ENCODE measurements around the gene HERC3. TPM values are rescaled to one million over a fixed set of nuclear protein-coding genes. Genes with fewer than 3 reads are reported as not detected.

HERC3 gene
- total and polyA plus RNA-seq, 4 donors = 5.1 to 22.1 (median 10.0) TPM

- no peak overlapping the region for H3K9ac ChIP-seq (ENCODE audit: low read depth in 1 of 2, low read length in 2 of 2)
- peaks cover 0 to 6% (median 6%) of the 10 kb centered on the region in 4 donors for H3K36me3 ChIP-seq (ENCODE audit: control insufficient read depth in 4 of 4, insufficient read depth in 3 of 4, low read depth in 1 of 4, low read length in 3 of 4)
- no peak for DNase-seq (ENCODE audit: low spot score)
- H3K4me1 ChIP-seq (ENCODE audit: control insufficient read depth in 4 of 4, insufficient read depth in 4 of 4, low read length in 3 of 4) = peaks cover 6 to 32% (median 23%) of the 10 kb centered on the region in 4 donors
- H3K27ac ChIP-seq (ENCODE audit: low read depth in 1 of 2, low read length in 2 of 2) = no peak overlapping the region
- no peak for TF ChIP-seq EGR1 (IDR thresholded peaks at IDR 0.05; ENCODE audit: low read depth in 2 of 2)
- TF ChIP-seq CTCF (IDR thresholded peaks at IDR 0.05; ENCODE audit: low read depth, low read length, missing input control) = no peak
- no peak for TF ChIP-seq FOXA2 (IDR thresholded peaks at IDR 0.05)
- TF ChIP-seq YY1 (IDR thresholded peaks at IDR 0.05) = no peak
- no peak for TF ChIP-seq HNF4G (IDR thresholded peaks at IDR 0.05)
- TF ChIP-seq ZBTB33 (IDR thresholded peaks at IDR 0.05) = no peak
- no peak for TF ChIP-seq FOXA1 (IDR thresholded peaks at IDR 0.05)
- TF ChIP-seq TAF1 (conservative IDR thresholded peaks at IDR 0.05) = no peak
- TF ChIP-seq RAD21 (IDR thresholded peaks at IDR 0.05) = no peak
- no peak for TF ChIP-seq HNF4A (conservative IDR thresholded peaks at IDR 0.05)
- TF ChIP-seq MAX (IDR thresholded peaks at IDR 0.05) = no peak
- no peak for TF ChIP-seq NR2F2 (IDR thresholded peaks at IDR 0.05)
- no peak for TF ChIP-seq RXRA (IDR thresholded peaks at IDR 0.05)
- TF ChIP-seq JUND (IDR thresholded peaks at IDR 0.05) = no peak
- TF ChIP-seq SP1 (IDR thresholded peaks at IDR 0.05) = no peak
- TF ChIP-seq GABPA (IDR thresholded peaks at IDR 0.05 in 1 of 2, conservative IDR thresholded peaks at IDR 0.05 in 1 of 2) = no peak
- TF ChIP-seq REST (IDR thresholded peaks at IDR 0.05) = no peak
- TF ChIP-seq ATF3 (IDR thresholded peaks at IDR 0.05) = no peak
- H3K9me3 ChIP-seq (ENCODE audit: control insufficient read depth in 4 of 4, low read length in 3 of 4) = no peaks in the 10 kb centered on the region
- H3K27me3 ChIP-seq (ENCODE audit: control insufficient read depth in 4 of 4, insufficient read depth in 4 of 4, low read length in 3 of 4) = no peaks in the 10 kb centered on the region
- WGBS = 97% methylated on average over 3 of the region's 3 CpGs
- H3K4me3 ChIP-seq (ENCODE audit: low read depth in 1 of 3, low read length in 3 of 3) = no peak overlapping the region
Measured at GRCh38 chr4:88743696-88744095, 151.4 kb downstream of the HERC3 start.

Measured in liver (tissue), 9 donors.